Dermis microvascular lymphatic vessel endothelial cell (primary cell): ENCODE measurements around the gene SIGLEC7. TPM values are rescaled to one million over a fixed set of nuclear protein-coding genes. Genes with fewer than 3 reads are reported as not detected.

Source experiments
- DNase-seq, 2 donors: peaks; one replicate each; pipeline versions ENCODE4 v3.0.0 to v3.0.0-alpha.2; 2010; ENCODE audit warnings: low read depth in 2 of 2
- total RNA-seq: library from RNA; depleted of rRNA; stranded (reverse); fragments of >200 nt; gene quantifications from 2 replicates; pipeline ENCODE4 v1.2.1, GENCODE V29; 2014

SIGLEC7 gene
- total RNA-seq, 1 donor from 2014 or later = under 0.01 TPM

GRCh38 chr19:51200071-51200666, 58.1 kb downstream of the SIGLEC7 start:
- no peak for DNase-seq

DNA sequence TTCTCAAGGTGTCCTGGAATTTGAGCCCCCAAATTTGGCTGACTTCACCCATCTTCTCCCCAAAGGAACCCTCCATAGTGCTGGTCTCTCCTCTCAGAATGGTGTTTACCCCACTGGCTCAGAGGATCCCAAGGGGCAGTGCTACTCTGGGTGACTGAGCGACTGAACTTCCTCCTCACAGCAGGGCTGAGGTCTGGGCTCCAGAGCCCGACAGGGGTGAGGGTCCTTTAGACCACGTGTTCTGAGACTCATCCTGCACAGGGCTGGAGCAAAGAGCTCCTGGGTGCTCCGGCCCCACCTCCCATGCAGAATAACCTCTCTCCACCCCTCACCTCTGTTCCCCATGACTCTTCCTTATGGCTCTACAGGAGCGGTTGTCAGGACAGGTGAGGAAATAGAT, 59.6 kb downstream of the SIGLEC7 start:
- DNase-seq = no peak

Other genes with a start within 250 kb of the SIGLEC7 start
- gene KLK4, start 230.9 kb upstream of the SIGLEC7 start, total RNA-seq = not detected in 2 replicates
- not detected in 2 replicates for gene KLK5, start 189.3 kb upstream of the SIGLEC7 start, total RNA-seq
- gene KLK6, start 172.7 kb upstream of the SIGLEC7 start, total RNA-seq = not detected in 2 replicates
- gene KLK7, start 158.4 kb upstream of the SIGLEC7 start, total RNA-seq = not detected in 2 replicates
- gene KLK8, start 140.7 kb upstream of the SIGLEC7 start, total RNA-seq = not detected in 2 replicates
- 0.13 TPM in 1 of 2 replicates, not detected in the other for gene KLK10, start 122.6 kb upstream of the SIGLEC7 start, total RNA-seq
- not detected in 2 replicates for gene KLK11, start 115.7 kb upstream of the SIGLEC7 start, total RNA-seq
- gene KLK12, start 107.3 kb upstream of the SIGLEC7 start, total RNA-seq = not detected in 2 replicates
- gene KLK13, start 77.2 kb upstream of the SIGLEC7 start, total RNA-seq = not detected in 2 replicates
- gene KLK14, start 59.4 kb upstream of the SIGLEC7 start, total RNA-seq = not detected in 2 replicates
- gene CTU1, start 33.9 kb upstream of the SIGLEC7 start, total RNA-seq = 4.0 and 5.4 TPM in 2 replicates
- 0.26 and 0.38 TPM in 2 replicates for gene SIGLEC9, start 17.4 kb upstream of the SIGLEC7 start, total RNA-seq
- under 0.01 TPM in 1 of 2 replicates, not detected in the other for gene CD33, start 82.8 kb downstream of the SIGLEC7 start, total RNA-seq
- not detected in 2 replicates for gene SIGLECL1, start 108.8 kb downstream of the SIGLEC7 start, total RNA-seq
- not detected in 2 replicates for gene IGLON5, start 169.3 kb downstream of the SIGLEC7 start, total RNA-seq
- gene VSIG10L, start 199.8 kb downstream of the SIGLEC7 start, total RNA-seq = 0.13 TPM in 2 replicates
- gene ETFB, start 224.1 kb downstream of the SIGLEC7 start, total RNA-seq = 73.6 and 75.7 TPM in 2 replicates
- not detected in 2 replicates for gene CLDND2, start 226.7 kb downstream of the SIGLEC7 start, total RNA-seq
- gene NKG7, start 230.4 kb downstream of the SIGLEC7 start, total RNA-seq = not detected in 2 replicates
- not detected in 2 replicates for gene LIM2, start 245.7 kb downstream of the SIGLEC7 start, total RNA-seq
- gene C19orf84, start 248.3 kb downstream of the SIGLEC7 start, total RNA-seq = not detected in 2 replicates